ENCODE results near the gene USP24.

Gene USP24

GRCh38 chr1:55167224-55167871 lies 47.8 kb downstream of the USP24 start:
- no peak for DNase-seq (ENCODE audit: low read depth in 2 of 2)

DNA sequence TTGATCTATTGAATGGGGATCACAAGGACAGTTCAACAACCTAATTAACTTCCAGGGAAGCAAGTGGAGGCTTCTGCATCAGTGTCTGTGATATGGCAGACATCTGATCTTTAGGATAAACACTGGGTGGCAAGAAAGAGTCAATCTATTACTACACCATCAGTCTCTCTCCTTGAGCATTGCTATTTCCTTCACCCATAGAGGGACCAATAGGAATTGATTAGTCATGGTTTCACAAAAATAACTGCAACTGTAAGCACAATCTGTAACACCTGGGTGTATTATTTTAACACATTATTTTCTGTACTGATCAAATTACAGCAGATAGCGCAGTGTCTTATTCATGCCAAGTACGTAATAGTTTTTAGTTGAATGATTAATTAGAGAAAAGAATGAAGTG lies 50.3 kb downstream of the USP24 start:
- DNase-seq (ENCODE audit: low read depth in 2 of 2), result no peak

- no peak for DNase-seq (ENCODE audit: low read depth in 2 of 2)
Measured at GRCh38 chr1:55159571-55159970, 55.6 kb downstream of the USP24 start.

GRCh38 chr1:55156608-55157007 lies 58.6 kb downstream of the USP24 start:
- DNase-seq (ENCODE audit: low read depth in 2 of 2), result no peak

DNA sequence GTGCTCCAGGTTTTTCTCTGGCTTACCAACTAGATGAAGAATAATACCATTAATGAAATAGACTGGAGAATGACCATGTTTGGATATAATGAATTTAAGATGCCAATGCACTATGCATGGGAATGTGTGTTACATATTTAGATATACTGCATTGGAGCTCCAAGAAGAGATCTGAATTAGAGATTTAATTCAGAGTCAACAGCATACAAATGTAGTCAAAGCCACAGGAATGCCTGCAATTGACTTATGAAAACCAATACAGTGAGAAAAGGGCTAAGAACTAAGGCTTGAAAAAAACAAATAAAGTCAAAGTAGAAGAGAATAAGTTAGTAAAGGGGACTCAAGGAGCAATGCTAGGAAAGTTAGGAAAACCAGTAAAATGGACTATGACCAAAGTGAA lies 59.1 kb downstream of the USP24 start:
- no peak for DNase-seq (ENCODE audit: low read depth in 2 of 2)

DNA sequence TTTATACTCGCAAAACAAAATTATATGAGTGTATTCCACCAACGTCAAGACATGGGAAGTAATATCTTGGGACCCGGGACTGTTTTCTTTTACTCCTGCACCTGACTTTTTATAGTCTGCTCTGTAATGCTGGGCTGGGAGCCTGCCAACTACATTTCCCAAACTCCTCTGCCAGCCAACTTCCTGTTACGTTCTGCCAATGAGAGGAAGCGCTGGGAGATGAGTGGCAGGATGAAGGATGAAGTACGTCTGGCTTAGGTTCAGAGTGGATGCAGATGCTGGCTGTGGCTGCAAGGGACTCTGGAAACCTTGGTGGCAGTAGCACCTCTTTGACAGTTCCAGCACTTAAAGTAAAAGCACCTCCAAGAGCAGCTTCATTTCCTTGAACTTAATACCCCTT lies 59.6 kb downstream of the USP24 start:
- DNase-seq (ENCODE audit: low read depth in 2 of 2), result no peak

- no peak for DNase-seq (ENCODE audit: low read depth in 2 of 2)
Measured at GRCh38 chr1:55154616-55155015, 60.5 kb downstream of the USP24 start.

- DNase-seq (ENCODE audit: low read depth in 2 of 2), result no peak
Measured at GRCh38 chr1:55153031-55153430, 62.1 kb downstream of the USP24 start.

GRCh38 chr1:55150880-55151588 lies 64.1 kb downstream of the USP24 start:
- no peak for DNase-seq (ENCODE audit: low read depth in 2 of 2)

GRCh38 chr1:55148676-55149075 lies 66.5 kb downstream of the USP24 start:
- DNase-seq (ENCODE audit: low read depth in 2 of 2), result no peak

GRCh38 chr1:55147524-55147923 lies 67.6 kb downstream of the USP24 start:
- DNase-seq (ENCODE audit: low read depth in 2 of 2), result no peak

DNA sequence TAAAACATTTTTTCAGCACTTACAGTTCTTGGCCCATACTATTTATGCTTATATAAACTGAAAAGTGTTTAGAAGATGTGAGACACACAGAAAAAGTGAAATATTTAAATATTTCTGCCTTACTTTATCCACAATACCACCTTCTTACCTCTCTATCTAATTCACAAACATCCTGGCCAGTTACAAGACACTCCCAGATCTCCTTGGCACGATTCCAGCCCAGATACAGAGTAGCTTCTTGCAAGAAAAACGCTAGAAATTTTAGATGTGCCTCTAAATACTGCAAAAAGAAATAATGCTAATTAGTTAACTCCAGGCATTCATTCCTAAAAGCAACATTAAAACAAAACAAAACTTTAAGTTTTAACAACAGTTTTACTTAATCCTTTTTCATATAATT lies 68.4 kb downstream of the USP24 start:
- DNase-seq (ENCODE audit: low read depth in 2 of 2), result no peak

- DNase-seq (ENCODE audit: low read depth in 2 of 2), result no peak
Measured at GRCh38 chr1:55144886-55145285, 70.3 kb downstream of the USP24 start.

DNA sequence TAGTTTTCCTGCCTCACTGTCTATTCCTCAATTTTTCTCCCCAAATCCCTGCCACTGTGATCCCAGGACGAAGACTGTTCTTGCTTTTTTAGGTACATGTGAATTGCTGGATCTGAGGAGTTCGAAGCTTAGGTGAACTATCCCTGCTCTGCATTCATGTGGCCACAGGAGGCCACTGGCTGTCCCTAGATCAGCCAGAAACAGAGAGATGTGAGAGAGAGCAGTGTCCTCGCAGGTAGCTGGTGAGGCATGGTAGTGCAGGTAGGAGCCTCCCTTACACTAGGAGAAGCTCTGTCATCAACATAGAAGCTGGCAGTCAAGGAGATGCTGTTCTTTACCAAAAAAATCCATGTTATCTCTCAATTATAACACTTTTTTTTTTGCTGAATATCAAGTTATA lies 71.5 kb downstream of the USP24 start:
- no peak for DNase-seq (ENCODE audit: low read depth in 2 of 2)

DNA sequence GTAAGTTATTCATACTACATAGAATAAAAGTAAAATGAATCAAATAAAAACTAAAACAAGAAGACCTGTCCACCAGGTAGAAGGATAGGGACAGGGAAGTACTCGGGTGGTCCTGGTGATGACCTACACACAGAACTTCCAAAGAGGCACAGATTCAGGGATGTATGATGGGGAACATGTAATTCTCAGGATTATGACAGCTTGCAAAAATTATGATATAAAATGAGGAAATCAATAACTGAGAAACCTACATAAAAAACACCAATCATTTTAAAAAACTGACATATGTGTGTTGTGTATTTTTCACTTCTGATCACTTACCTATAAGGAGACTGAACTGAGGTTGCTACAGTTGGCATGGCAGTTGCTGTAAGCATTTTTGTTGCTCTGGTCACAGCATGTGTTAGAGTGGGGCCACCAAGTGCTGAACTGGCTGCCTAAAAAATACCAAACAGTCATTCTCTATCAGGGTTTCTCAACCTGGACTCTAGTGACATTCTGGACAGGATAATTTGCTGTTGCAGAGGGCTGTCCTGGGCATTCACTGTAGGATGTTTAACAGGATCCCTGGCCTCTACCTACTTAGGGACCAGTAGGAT lies 73.8 kb downstream of the USP24 start:
- no peak for DNase-seq (ENCODE audit: low read depth in 2 of 2)

DNA sequence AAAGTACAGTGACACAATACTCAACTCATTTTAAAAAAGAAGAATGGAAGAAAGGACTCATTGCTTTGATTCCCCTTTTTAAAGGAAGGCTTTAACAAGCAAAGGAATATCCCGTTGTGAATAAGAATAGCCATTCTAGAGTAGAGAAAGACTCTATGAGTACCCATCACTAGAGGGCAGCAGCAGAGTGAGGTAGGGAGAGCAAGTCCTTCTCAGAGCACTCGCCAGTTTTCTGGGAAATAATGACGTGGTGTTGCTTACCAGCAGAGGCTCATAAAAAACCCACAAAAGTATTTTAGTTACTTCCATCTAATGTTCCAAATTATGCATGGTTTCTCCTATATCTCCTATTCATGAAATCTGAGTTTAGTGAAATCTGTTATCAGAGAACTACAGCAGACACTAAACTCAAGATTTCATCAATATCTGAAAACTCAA lies 74.6 kb downstream of the USP24 start:
- peak; percentile 30 to 49 for DNase-seq (ENCODE audit: low read depth in 2 of 2)

DNA sequence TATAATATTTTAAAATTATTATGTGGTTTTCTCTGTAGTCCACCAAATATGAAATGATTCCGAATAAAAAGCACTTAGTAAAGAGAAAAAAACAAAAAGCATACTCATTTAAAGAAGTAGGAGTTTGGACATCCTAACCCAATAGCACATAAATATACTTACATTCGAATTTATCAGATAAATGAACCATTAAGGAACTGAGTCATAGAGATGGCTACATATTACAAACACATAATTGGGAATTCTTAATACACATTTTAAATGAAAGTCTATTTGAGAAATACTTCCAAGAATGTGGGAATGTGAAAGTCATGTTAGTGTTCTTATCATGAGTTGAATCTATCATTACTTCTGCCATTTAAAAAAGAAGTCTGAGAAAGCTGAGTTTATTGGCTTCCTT lies 75.0 kb downstream of the USP24 start:
- no peak for DNase-seq (ENCODE audit: low read depth in 2 of 2)

- DNase-seq (ENCODE audit: low read depth in 2 of 2), result no peak
Measured at GRCh38 chr1:55138823-55139222, 76.3 kb downstream of the USP24 start.

GRCh38 chr1:55134152-55134808 lies 80.9 kb downstream of the USP24 start:
- no peak for DNase-seq (ENCODE audit: low read depth in 2 of 2)

DNA sequence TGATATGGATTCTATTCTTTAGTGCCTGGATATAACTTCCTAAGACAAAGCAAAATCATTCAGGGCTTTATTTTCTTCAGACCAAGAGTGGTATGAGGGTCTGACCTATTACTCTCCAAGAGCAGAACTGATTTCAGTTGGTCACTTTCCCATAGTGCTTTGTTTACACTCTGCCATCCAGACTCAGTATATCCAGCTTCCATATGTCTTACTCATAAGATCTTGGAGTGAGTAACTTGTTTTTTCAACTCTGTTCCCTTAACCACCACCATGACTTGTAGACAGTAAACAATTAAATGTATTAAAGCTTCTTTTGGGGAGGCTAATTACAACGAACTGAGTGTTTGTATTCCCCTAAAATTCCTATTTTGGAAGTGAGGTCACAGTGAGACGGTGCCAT lies 83.4 kb downstream of the USP24 start:
- no peak for DNase-seq (ENCODE audit: low read depth in 2 of 2)

- no peak for DNase-seq (ENCODE audit: low read depth in 2 of 2)
Measured at GRCh38 chr1:55131218-55131617, 83.9 kb downstream of the USP24 start.

DNA sequence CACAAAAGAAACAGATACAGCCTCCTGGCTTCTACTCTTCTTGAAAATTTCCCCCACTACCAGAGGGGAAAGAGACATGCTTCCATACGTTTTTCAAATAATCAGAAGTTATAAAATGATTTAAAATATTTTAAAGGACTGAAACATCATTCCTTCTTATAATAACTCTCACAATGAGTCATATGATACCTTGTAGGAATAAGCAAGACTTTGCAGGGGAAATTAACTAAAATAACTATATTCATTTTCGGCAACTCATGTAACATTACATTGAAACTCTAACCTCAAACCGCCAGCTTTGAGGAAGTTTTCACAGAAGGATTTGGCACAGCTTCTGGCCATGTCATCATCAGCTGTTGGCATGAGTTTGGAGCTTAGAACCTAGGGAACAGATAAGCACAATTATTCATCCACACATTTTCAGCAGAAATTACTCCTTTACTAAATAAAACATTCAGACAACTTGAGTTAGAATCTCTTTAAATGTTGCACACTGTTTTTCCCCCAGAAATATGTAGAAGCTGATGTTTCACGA lies 85.9 kb downstream of the USP24 start:
- no peak for DNase-seq (ENCODE audit: low read depth in 2 of 2)
